Measurements from ENCODE around the gene HILPDA. TPM values are rescaled to one million over a fixed set of nuclear protein-coding genes. Genes with fewer than 3 reads are reported as not detected.

The HILPDA gene
- total RNA-seq, 1 donor from 2014 or later = 17.8 TPM

- intact Hi-C loops (cut with micrococcal nuclease) = no loop called here
Observed at GRCh38 chr7:128430207-128430606, 25.5 kb upstream of the HILPDA start.

GRCh38 chr7:128431221-128431620 lies 24.5 kb upstream of the HILPDA start:
- intact Hi-C loops (cut with micrococcal nuclease) = no loop called here

GRCh38 chr7:128431754-128432153 lies 23.9 kb upstream of the HILPDA start:
- intact Hi-C loops (cut with micrococcal nuclease) = no loop called here

- intact Hi-C loops (cut with micrococcal nuclease) = no loop called here
Observed at GRCh38 chr7:128434413-128435326, 21.0 kb upstream of the HILPDA start.

GRCh38 chr7:128435327-128435686 lies 20.4 kb upstream of the HILPDA start:
- intact Hi-C loops (cut with micrococcal nuclease) = no loop called here

GRCh38 chr7:128437426-128438332 lies 18.0 kb upstream of the HILPDA start:
- intact Hi-C loops (cut with micrococcal nuclease) = no loop called here

- intact Hi-C loops (cut with micrococcal nuclease) = no loop called here
Observed at GRCh38 chr7:128442356-128442755, 13.3 kb upstream of the HILPDA start.

- intact Hi-C loops (cut with micrococcal nuclease) = no loop called here
Observed at GRCh38 chr7:128443831-128444600, 11.7 kb upstream of the HILPDA start.

GRCh38 chr7:128446306-128446705 lies 9.4 kb upstream of the HILPDA start:
- intact Hi-C loops (cut with micrococcal nuclease) = no loop called here

- intact Hi-C loops (cut with micrococcal nuclease) = no loop called here
Observed at GRCh38 chr7:128447941-128448564, 7.6 kb upstream of the HILPDA start.

- intact Hi-C loops (cut with micrococcal nuclease) = no loop called here
Observed at GRCh38 chr7:128448751-128449302, 6.9 kb upstream of the HILPDA start.

- intact Hi-C loops (cut with micrococcal nuclease) = no loop called here
Observed at GRCh38 chr7:128450409-128450808, 5.3 kb upstream of the HILPDA start.

GRCh38 chr7:128450913-128451312 lies 4.8 kb upstream of the HILPDA start:
- intact Hi-C loops (cut with micrococcal nuclease) = no loop called here

- intact Hi-C loops (cut with micrococcal nuclease) = no loop called here
Observed at GRCh38 chr7:128452552-128452951, 3.1 kb upstream of the HILPDA start.

GRCh38 chr7:128453836-128454804 lies 1.6 kb upstream of the HILPDA start:
- intact Hi-C loops (cut with micrococcal nuclease) = no loop called here

GRCh38 chr7:128454808-128455542 lies 703 bp upstream of the HILPDA start:
- intact Hi-C loops (cut with micrococcal nuclease) = loop anchor here (1.0 to 5.0 kb wide), 6 partner anchors 21 to 868 kb away; partner anchors contain the start of genes ARF5, ATP6V1F, GCC1 and IMPDH1

GRCh38 chr7:128456255-128456725 lies 612 bp downstream of the HILPDA start:
- intact Hi-C loops (cut with micrococcal nuclease) = loop anchor here (2.0 to 5.0 kb wide), 3 partner anchors 406 to 869 kb away; partner anchors contain the start of genes AHCYL2, ARF5, ATP6V1F and GCC1

- intact Hi-C loops (cut with micrococcal nuclease) = loop anchor here (2.0 to 5.0 kb wide), 3 partner anchors 405 to 870 kb away; partner anchors contain the start of genes AHCYL2, ARF5, ATP6V1F and GCC1
Observed at GRCh38 chr7:128457385-128457784, 1.7 kb downstream of the HILPDA start.

Measured in T-helper 2 cell treated with Interferon-gamma antibody and Interleukin-4, amounts not matched to agents 100 ng/mL and 5 ng/mL, for 36 hours (primary cell).